ENCODE data around the gene CUX1.

DNA sequence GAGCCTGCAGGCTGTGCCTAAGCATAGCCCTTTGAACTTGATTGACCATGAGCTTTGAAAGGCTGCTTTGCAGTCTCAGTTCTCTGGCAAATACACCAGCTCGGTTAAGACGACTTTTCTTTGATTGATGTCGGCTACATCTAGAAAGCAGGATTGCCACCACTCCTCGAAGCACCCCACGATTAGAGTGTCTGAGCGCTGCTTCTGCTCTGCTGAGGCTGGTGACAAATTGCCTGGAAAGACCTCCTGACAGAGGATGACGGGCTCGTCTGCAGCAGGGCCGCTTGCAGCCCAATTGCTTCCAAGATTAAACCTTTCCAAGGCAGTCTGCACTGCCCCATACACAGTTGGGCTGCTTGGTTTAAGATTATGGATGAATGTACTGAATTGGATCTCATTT lies 182.0 kb downstream of the CUX1 start:
- no peak for TF ChIP-seq CHD2 (IDR thresholded peaks at IDR 0.05; ENCODE audit: borderline replicate concordance, low read depth, low read length)
- TF ChIP-seq, protein P1, sequence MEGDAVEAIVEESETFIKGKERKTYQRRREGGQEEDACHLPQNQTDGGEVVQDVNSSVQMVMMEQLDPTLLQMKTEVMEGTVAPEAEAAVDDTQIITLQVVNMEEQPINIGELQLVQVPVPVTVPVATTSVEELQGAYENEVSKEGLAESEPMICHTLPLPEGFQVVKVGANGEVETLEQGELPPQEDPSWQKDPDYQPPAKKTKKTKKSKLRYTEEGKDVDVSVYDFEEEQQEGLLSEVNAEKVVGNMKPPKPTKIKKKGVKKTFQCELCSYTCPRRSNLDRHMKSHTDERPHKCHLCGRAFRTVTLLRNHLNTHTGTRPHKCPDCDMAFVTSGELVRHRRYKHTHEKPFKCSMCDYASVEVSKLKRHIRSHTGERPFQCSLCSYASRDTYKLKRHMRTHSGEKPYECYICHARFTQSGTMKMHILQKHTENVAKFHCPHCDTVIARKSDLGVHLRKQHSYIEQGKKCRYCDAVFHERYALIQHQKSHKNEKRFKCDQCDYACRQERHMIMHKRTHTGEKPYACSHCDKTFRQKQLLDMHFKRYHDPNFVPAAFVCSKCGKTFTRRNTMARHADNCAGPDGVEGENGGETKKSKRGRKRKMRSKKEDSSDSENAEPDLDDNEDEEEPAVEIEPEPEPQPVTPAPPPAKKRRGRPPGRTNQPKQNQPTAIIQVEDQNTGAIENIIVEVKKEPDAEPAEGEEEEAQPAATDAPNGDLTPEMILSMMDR (IDR thresholded peaks at IDR 0.05 in 2 of 3, conservative IDR thresholded peaks at IDR 0.05 in 1 of 3; ENCODE audit: control insufficient read depth in 2 of 3, extremely low read depth in 1 of 3, insufficient read depth in 1 of 3, low read depth in 3 of 3, low read length in 3 of 3): no peak
- no peak for TF ChIP-seq ATF2 (IDR thresholded peaks at IDR 0.05; ENCODE audit: low read length)
- TF ChIP-seq KDM1A (IDR thresholded peaks at IDR 0.05; ENCODE audit: borderline replicate concordance): no peak
- TF ChIP-seq POLR2AphosphoS5 (IDR thresholded peaks at IDR 0.05; ENCODE audit: low read length): no peak
- TF ChIP-seq POLR2A (IDR thresholded peaks at IDR 0.05; ENCODE audit: low read depth, low read length): no peak
